ENCODE measurements around the gene LRRC14B. TPM values are rescaled to one million over a fixed set of nuclear protein-coding genes. Genes with fewer than 3 reads are reported as not detected.

LRRC14B gene
- total and polyA plus RNA-seq, 4 donors = 0.09 TPM; not detected in 3

- Histone ChIP-seq H3K27me3 (ENCODE audit: control insufficient read depth in 4 of 4, insufficient read depth in 4 of 4, low read length in 3 of 4) (no peaks in the 10 kb centered on the region), H3K9ac (ENCODE audit: low read depth in 1 of 2, low read length in 2 of 2) (no peak overlapping the region), H3K4me3 (ENCODE audit: low read depth in 1 of 3, low read length in 3 of 3) (no peak overlapping the region), H3K27ac (ENCODE audit: low read depth in 1 of 2, low read length in 2 of 2) (no peak overlapping the region), H3K9me3 (ENCODE audit: control insufficient read depth in 4 of 4, low read length in 3 of 4) (no peaks in the 10 kb centered on the region), H3K4me1 (ENCODE audit: control insufficient read depth in 4 of 4, insufficient read depth in 4 of 4, low read length in 3 of 4) (no peaks in the 10 kb centered on the region), H3K36me3 (ENCODE audit: control insufficient read depth in 4 of 4, insufficient read depth in 3 of 4, low read depth in 1 of 4, low read length in 3 of 4) (peaks cover 0 to 30% (median 11%) of the 10 kb centered on the region in 4 donors)
- DNase-seq (ENCODE audit: low spot score) = no peak
- WGBS = 97% methylated on average over 26 of the region's 26 CpGs
- no peak for TF ChIP-seq FOXA2 (IDR thresholded peaks at IDR 0.05)
- no peak for TF ChIP-seq TAF1 (conservative IDR thresholded peaks at IDR 0.05)
- no peak for TF ChIP-seq SP1 (IDR thresholded peaks at IDR 0.05)
- TF ChIP-seq REST (IDR thresholded peaks at IDR 0.05) = no peak
- TF ChIP-seq HNF4A (conservative IDR thresholded peaks at IDR 0.05) = no peak
- no peak for TF ChIP-seq FOXA1 (IDR thresholded peaks at IDR 0.05)
- TF ChIP-seq ZBTB33 (IDR thresholded peaks at IDR 0.05) = no peak
- no peak for TF ChIP-seq RXRA (IDR thresholded peaks at IDR 0.05)
- TF ChIP-seq EGR1 (IDR thresholded peaks at IDR 0.05; ENCODE audit: low read depth in 2 of 2) = no peak
- no peak for TF ChIP-seq CTCF (IDR thresholded peaks at IDR 0.05; ENCODE audit: low read depth, low read length, missing input control)
- TF ChIP-seq MAX (IDR thresholded peaks at IDR 0.05) = no peak
These were observed 12.1 kb downstream of the LRRC14B start for GRCh38 chr5:203246-203930.

GRCh38 chr5:204001-204400, 12.7 kb downstream of the LRRC14B start:
- no peak for DNase-seq (ENCODE audit: low spot score)
- Histone ChIP-seq H3K27ac (ENCODE audit: low read depth in 1 of 2, low read length in 2 of 2) (no peak overlapping the region), H3K4me1 (ENCODE audit: control insufficient read depth in 4 of 4, insufficient read depth in 4 of 4, low read length in 3 of 4) (no peaks in the 10 kb centered on the region), H3K27me3 (ENCODE audit: control insufficient read depth in 4 of 4, insufficient read depth in 4 of 4, low read length in 3 of 4) (no peaks in the 10 kb centered on the region), H3K4me3 (ENCODE audit: low read depth in 1 of 3, low read length in 3 of 3) (no peak overlapping the region), H3K36me3 (ENCODE audit: control insufficient read depth in 4 of 4, insufficient read depth in 3 of 4, low read depth in 1 of 4, low read length in 3 of 4) (peaks cover 0 to 30% (median 11%) of the 10 kb centered on the region in 4 donors), H3K9me3 (ENCODE audit: control insufficient read depth in 4 of 4, low read length in 3 of 4) (no peaks in the 10 kb centered on the region), H3K9ac (ENCODE audit: low read depth in 1 of 2, low read length in 2 of 2) (no peak overlapping the region)
- TF ChIP-seq GABPA (IDR thresholded peaks at IDR 0.05 in 1 of 2, conservative IDR thresholded peaks at IDR 0.05 in 1 of 2) (no peak), RXRA (IDR thresholded peaks at IDR 0.05) (no peak), HNF4A (conservative IDR thresholded peaks at IDR 0.05) (no peak), ATF3 (IDR thresholded peaks at IDR 0.05) (no peak), CTCF (IDR thresholded peaks at IDR 0.05; ENCODE audit: low read depth, low read length, missing input control) (no peak)
- 96% methylated on average over 6 of the region's 6 CpGs for WGBS

All from liver (tissue), 9 donors.